Measurements from ENCODE around the gene SEMA3A. TPM values are rescaled to one million over a fixed set of nuclear protein-coding genes. Genes with fewer than 3 reads are reported as not detected.

SEMA3A gene
- total and polyA plus RNA-seq, 8 donors: 0.05 to 0.79 (median 0.46) TPM

DNA sequence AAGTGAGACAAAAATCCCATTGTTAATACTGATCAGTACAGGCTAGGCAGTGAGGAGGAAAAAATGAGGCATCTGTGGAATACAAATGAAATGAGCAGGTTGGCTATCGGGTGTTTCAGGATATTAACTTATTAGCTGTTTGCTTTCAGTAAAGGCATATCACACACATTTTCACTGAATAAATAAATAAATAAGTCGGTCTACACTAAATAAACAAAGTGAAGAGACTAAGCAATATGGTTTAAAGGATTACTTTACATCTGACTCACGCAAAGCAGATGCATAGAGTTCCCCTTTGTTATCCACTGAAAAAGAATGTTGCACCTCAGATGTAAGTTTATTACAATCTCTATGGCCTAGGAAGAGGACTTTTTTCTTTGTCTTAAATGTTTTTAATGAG, 6.3 kb upstream of the SEMA3A start:
- H3K36me3 ChIP-seq: no peaks in the 10 kb centered on the region
- TF ChIP-seq, protein P1, sequence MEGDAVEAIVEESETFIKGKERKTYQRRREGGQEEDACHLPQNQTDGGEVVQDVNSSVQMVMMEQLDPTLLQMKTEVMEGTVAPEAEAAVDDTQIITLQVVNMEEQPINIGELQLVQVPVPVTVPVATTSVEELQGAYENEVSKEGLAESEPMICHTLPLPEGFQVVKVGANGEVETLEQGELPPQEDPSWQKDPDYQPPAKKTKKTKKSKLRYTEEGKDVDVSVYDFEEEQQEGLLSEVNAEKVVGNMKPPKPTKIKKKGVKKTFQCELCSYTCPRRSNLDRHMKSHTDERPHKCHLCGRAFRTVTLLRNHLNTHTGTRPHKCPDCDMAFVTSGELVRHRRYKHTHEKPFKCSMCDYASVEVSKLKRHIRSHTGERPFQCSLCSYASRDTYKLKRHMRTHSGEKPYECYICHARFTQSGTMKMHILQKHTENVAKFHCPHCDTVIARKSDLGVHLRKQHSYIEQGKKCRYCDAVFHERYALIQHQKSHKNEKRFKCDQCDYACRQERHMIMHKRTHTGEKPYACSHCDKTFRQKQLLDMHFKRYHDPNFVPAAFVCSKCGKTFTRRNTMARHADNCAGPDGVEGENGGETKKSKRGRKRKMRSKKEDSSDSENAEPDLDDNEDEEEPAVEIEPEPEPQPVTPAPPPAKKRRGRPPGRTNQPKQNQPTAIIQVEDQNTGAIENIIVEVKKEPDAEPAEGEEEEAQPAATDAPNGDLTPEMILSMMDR (IDR thresholded peaks at IDR 0.05): no peak
- H3K4me3 ChIP-seq: no peak overlapping the region
- no peak for DNase-seq
- no peak for FAIRE-seq
- no peaks in the 10 kb centered on the region for H3K9me3 ChIP-seq
- no peak for ATAC-seq
- peaks cover 0 to 3% (median 0%) of the 10 kb centered on the region in 4 donors for H3K27me3 ChIP-seq
- H3K4me1 ChIP-seq: no peaks in the 10 kb centered on the region
- no peak overlapping the region for H3K27ac ChIP-seq
- 52 to 54% methylated on average over 3 of the region's 3 CpGs for WGBS, 2 donors
- intact Hi-C loops (cut with DNase I): no loop called here

DNA sequence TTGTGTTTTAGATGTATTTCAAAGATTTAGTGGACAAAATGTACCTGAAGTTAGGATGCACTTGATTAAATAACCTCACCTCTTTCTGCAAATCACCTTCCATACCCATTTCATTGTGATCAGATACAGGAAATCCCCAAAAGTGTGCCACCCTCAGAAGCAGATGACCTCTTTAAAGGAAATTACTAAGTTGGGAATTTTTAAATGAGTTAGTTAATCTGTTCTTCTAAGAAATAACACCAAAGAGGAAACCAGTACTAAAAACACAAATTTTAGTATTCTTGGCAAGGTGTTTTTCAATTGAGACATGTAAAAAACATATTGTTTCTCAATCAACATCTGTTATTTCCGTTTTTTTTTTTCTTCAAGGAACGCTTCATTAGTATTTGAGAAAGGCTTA, 4.6 kb upstream of the SEMA3A start:
- H3K27ac ChIP-seq: no peak overlapping the region
- H3K4me3 ChIP-seq: no peak overlapping the region
- WGBS, 2 donors: 60 to 62% methylated on average over 2 of the region's 2 CpGs
- FAIRE-seq (no peak), DNase-seq (no peak), ATAC-seq (no peak)
- peaks cover 0 to 3% (median 0%) of the 10 kb centered on the region in 4 donors for H3K27me3 ChIP-seq
- no peaks in the 10 kb centered on the region for H3K9me3 ChIP-seq
- H3K36me3 ChIP-seq: no peaks in the 10 kb centered on the region
- intact Hi-C loops (cut with DNase I): no loop called here
- no peaks in the 10 kb centered on the region for H3K4me1 ChIP-seq
- TF ChIP-seq, protein P1 (IDR thresholded peaks at IDR 0.05): no peak

DNA sequence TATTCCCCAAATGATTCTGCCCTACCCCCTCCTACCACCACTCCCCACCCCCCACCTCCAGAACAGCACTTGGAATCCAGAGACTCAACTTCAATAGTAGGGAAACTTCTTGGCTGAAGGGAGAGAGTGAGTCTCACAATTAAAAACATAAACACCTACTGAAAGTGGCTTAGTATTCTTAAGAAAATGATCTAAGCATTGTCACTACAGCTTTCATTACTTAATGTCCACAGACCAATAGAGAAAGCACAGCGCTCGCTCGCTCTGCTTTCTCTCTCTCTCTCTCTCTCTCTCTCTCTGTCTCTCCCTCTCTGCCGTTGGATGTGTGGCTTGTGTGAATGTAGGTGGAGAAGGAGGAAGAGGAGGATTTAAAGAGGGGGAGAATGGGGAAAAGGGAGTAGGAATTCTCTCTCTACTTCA, 1.5 kb upstream of the SEMA3A start:
- FAIRE-seq (no peak), DNase-seq (no peak), ATAC-seq (peak in 3 of 4 donors; percentile 32 to 52 (median 41))
- WGBS, 2 donors: 41 to 48% methylated on average over 4 of the region's 4 CpGs
- no peak overlapping the region for H3K27ac ChIP-seq
- no peaks in the 10 kb centered on the region for H3K4me1 ChIP-seq
- intact Hi-C loops (cut with DNase I): no loop called here
- TF ChIP-seq, protein P1 (IDR thresholded peaks at IDR 0.05): no peak
- H3K4me3 ChIP-seq: no peak overlapping the region
- H3K27me3 ChIP-seq: peaks cover 0 to 3% (median 0%) of the 10 kb centered on the region in 4 donors
- no peaks in the 10 kb centered on the region for H3K9me3 ChIP-seq
- no peaks in the 10 kb centered on the region for H3K36me3 ChIP-seq

DNA sequence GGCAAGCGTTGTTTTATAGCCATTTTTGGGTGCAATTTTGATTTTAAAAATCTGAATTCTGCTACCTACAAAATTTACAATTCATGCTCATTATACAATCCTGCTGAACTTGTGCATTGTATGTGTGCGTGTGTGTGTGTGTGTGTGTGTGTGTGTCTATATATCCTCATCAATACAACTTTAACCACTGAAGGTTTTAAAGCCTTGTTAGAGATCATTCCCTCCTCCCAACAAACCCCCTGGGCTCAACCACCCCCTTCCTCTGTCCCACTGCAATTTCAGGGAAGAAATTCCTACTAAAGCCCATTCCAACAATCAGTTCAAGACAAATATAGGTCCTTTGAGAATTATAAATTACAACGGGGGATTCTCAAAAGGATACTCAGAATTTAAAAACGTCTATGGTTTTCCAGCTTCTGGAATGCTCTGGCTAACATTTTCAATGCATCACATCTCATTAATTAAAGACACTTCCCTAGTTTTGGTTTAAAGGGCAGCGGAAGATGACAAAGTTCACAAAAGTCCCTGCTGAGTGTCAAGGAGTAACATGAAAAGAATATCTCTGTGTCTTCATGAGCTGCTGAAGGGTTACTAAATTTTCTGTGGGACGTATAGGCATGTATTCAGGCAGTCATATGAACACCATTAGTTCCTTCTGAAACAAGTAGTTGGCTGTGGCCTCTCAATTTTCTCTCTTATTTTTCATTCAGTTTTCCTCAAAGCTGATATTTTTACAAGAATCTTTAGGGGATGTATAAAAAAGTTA, 889 bp upstream of the SEMA3A start:
- no peaks in the 10 kb centered on the region for H3K9me3 ChIP-seq
- no peak overlapping the region for H3K27ac ChIP-seq
- H3K27me3 ChIP-seq: peaks cover 0 to 3% (median 0%) of the 10 kb centered on the region in 4 donors
- ATAC-seq (peak in 2 of 4 donors; percentile 15 to 27), DNase-seq (no peak), FAIRE-seq (no peak)
- intact Hi-C loops (cut with DNase I): no loop called here
- no peaks in the 10 kb centered on the region for H3K36me3 ChIP-seq
- H3K4me1 ChIP-seq: no peaks in the 10 kb centered on the region
- TF ChIP-seq, protein P1 (IDR thresholded peaks at IDR 0.05): no peak
- 29 to 33% methylated on average over 6 of the region's 6 CpGs for WGBS, 2 donors
- H3K4me3 ChIP-seq: peak overlapping the region in 2 of 4 donors; percentile 7 to 37

DNA sequence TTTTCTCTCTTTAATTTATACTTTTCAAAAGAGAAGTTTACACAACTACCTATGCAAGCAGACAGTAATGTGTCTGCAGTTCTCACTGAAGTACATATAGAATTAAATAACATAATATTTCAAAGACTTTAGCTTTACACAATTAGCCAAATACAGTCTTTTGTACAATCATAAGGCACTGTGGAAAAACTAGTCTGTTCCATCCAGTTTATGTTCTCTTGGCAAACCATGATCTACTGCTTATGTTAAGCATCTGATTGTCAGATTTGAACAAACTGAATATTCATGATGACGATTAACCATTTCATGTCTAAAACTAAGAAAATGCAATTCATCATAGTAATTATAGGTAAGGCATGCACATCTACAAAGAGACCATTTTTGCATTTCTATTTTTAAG, 842 bp downstream of the SEMA3A start:
- H3K9me3 ChIP-seq: no peaks in the 10 kb centered on the region
- no peak for DNase-seq
- 25 to 34% methylated on average over 1 of the region's 1 CpG for WGBS, 2 donors
- H3K27me3 ChIP-seq: peaks cover 0 to 3% (median 0%) of the 10 kb centered on the region in 4 donors
- no peak for ATAC-seq
- TF ChIP-seq, protein P1 (IDR thresholded peaks at IDR 0.05): no peak
- intact Hi-C loops (cut with DNase I): no loop called here
- H3K4me3 ChIP-seq: no peak overlapping the region
- H3K36me3 ChIP-seq: no peaks in the 10 kb centered on the region
- H3K4me1 ChIP-seq: no peaks in the 10 kb centered on the region
- no peak overlapping the region for H3K27ac ChIP-seq
- FAIRE-seq: no peak

Data from pancreas (tissue), 10 donors.